Loucy (cell line): ENCODE results near the gene CD53.

Experiments
- H2AFZ ChIP-seq: fragments of 200-600 bp; sonication (generic); 2 replicates; pipeline ENCODE4 v1.6.0; 2016; ENCODE audit warnings: antibody characterized with exemption, mild to moderate bottlenecking, low read length, moderate library complexity
- H3F3A ChIP-seq: fragments of 200-600 bp; 2 replicates; pipeline ENCODE4 v1.6.0; 2016; ENCODE audit warnings: antibody characterized with exemption, low read depth, mild to moderate bottlenecking
- H3K27me3 ChIP-seq: fragments of 200-600 bp; sonication (generic); 2 replicates; pipeline ENCODE4 v1.6.1; 2014; ENCODE audit warnings: low read length, mild to moderate bottlenecking; ENCODE audit not compliant: insufficient read depth, poor library complexity, severe bottlenecking
- H3K36me3 ChIP-seq: fragments of 200-600 bp; sonication (generic); 2 replicates; pipeline ENCODE4 v1.6.1; 2016; ENCODE audit warnings: low read length; ENCODE audit not compliant: insufficient read depth
- H3K4me1 ChIP-seq: fragments of 200-600 bp; sonication (generic); 2 replicates; pipeline ENCODE4 v1.5.1; 2014; ENCODE audit warnings: low read length, mild to moderate bottlenecking; ENCODE audit not compliant: insufficient read depth, poor library complexity, severe bottlenecking
- H3K4me2 ChIP-seq: fragments of 200-600 bp; sonication (generic); 2 replicates; pipeline ENCODE4 v1.6.0; 2014; ENCODE audit warnings: antibody characterized with exemption, low read length, low read depth, mild to moderate bottlenecking; ENCODE audit not compliant: poor library complexity, severe bottlenecking
- H3K4me3 ChIP-seq: fragments of 200-600 bp; sonication (generic); 2 replicates; pipeline ENCODE4 v1.5.1; 2014; ENCODE audit warnings: low read length, mild to moderate bottlenecking, mixed read lengths; ENCODE audit not compliant: poor library complexity, severe bottlenecking
- H3K79me2 ChIP-seq: fragments of 200-600 bp; sonication (generic); 2 replicates; pipeline ENCODE4 v1.6.1; 2014; ENCODE audit warnings: low read length; ENCODE audit not compliant: insufficient read depth
- H3K9ac ChIP-seq: fragments of 200-600 bp; sonication (generic); 2 replicates; pipeline ENCODE4 v1.6.0; 2014; ENCODE audit warnings: mild to moderate bottlenecking, low read depth, low read length, moderate library complexity; ENCODE audit not compliant: poor library complexity, severe bottlenecking
- H3K9me2 ChIP-seq: fragments of 200-600 bp; sonication (generic); replicated peaks from 2 replicates; pipeline ENCODE4 v1.6.1; 2016; ENCODE audit warnings: low read depth, low read length, mixed read lengths
- H3K9me3 ChIP-seq: fragments of 200-600 bp; sonication (generic); 2 replicates; pipeline ENCODE4 v1.6.1; 2014; ENCODE audit warnings: mild to moderate bottlenecking, antibody characterized with exemption, low read length, low read depth; ENCODE audit not compliant: insufficient read depth
- H4K20me1 ChIP-seq: fragments of 200-600 bp; sonication (generic); 2 replicates; pipeline ENCODE4 v1.6.0; 2014; ENCODE audit warnings: antibody characterized with exemption, low read length, mild to moderate bottlenecking; ENCODE audit not compliant: insufficient read depth, poor library complexity, severe bottlenecking
- EZH2phosphoT487 ChIP-seq: fragments of 200-600 bp; IDR thresholded peaks from 2 replicates; pipeline ENCODE4 v1.6.1; 2018; ENCODE audit warnings: antibody characterized with exemption, mild to moderate bottlenecking, moderate library complexity, borderline replicate concordance
- TF ChIP-seq, protein P1 (sequence below): fragments of 200-600 bp; sonication (generic); conservative IDR thresholded peaks from 2 replicates; pipeline ENCODE4 v1.5.1; 2014; ENCODE audit warnings: mild to moderate bottlenecking, antibody characterized with exemption, low read length

The CD53 gene

DNA sequence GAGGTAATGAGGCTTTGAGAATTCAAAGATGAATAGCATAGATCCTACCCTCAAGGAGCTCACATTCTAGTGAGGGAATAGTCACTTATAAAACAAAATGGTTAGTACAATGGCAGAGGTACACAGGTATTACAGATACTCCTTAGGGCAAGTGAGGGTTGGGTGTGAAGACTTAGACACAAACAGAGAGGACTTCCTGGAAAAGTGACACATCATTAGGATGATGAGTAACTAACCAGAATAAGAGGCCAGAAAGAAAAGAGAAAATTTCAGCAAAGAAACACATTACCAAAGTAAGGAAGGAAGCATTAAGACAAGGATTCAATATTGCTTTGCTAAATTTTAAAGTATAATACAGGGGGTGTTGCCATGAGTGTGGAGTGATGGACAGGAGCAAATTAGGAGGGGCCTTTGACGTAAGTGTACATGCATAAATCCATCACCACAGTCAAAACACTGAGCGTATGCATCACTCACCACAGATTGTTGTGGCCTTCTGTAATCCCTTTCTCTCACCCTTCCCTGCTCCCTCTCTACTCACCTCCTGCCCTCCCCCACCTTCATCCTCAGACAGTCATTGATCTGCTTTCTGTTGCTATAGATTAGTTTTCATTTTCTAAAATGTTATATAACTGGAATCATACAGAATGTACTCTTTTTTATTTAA, 7.9 kb downstream of the CD53 start:
- Histone ChIP-seq H3K36me3 (no peaks in the 10 kb centered on the region), H3K9me2 (no peaks in the 10 kb centered on the region), H2AFZ (no peak overlapping the region), H3K4me1 (peaks cover 82% of the 10 kb centered on the region), H3K79me2 (peaks cover 97% of the 10 kb centered on the region), H3K4me3 (peak overlapping the region; percentile 88), H3K9ac (no peak overlapping the region), H3K27me3 (no peaks in the 10 kb centered on the region), H4K20me1 (peaks cover 61% of the 10 kb centered on the region), H3K9me3 (no peaks in the 10 kb centered on the region), H3K4me2 (peak overlapping the region; percentile 95), H3F3A (no peaks in the 10 kb centered on the region; the same call in 1 of the 2 replicates)
- TF ChIP-seq EZH2phosphoT487, result no peak
- TF ChIP-seq, protein P1, sequence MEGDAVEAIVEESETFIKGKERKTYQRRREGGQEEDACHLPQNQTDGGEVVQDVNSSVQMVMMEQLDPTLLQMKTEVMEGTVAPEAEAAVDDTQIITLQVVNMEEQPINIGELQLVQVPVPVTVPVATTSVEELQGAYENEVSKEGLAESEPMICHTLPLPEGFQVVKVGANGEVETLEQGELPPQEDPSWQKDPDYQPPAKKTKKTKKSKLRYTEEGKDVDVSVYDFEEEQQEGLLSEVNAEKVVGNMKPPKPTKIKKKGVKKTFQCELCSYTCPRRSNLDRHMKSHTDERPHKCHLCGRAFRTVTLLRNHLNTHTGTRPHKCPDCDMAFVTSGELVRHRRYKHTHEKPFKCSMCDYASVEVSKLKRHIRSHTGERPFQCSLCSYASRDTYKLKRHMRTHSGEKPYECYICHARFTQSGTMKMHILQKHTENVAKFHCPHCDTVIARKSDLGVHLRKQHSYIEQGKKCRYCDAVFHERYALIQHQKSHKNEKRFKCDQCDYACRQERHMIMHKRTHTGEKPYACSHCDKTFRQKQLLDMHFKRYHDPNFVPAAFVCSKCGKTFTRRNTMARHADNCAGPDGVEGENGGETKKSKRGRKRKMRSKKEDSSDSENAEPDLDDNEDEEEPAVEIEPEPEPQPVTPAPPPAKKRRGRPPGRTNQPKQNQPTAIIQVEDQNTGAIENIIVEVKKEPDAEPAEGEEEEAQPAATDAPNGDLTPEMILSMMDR, result no peak

DNA sequence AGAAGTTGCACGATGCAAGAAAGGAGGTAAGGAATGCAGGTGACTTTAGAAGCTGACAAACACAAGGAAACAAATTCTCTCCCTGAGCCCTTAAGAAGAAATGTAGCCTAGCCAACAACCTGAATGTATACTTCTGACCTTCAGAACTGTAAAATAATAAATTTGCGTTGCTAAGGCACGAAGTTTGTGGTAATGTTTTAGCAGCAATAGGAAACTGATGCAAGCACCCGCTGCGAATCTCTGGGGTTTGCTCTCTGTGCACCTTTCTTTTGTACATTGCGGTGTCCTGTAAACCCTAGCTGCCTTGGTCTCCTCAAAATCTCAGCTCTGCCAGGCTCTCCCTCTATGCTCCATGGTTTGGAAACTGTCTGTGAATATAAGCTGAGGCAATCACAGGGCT, 15.1 kb downstream of the CD53 start:
- Histone ChIP-seq H3K9me3 (no peaks in the 10 kb centered on the region), H3K4me2 (no peak overlapping the region), H3K4me3 (no peak overlapping the region), H3K4me1 (peaks cover 32% of the 10 kb centered on the region), H3K27me3 (no peaks in the 10 kb centered on the region), H3F3A (no peaks in the 10 kb centered on the region), H3K36me3 (peaks cover 18% of the 10 kb centered on the region), H3K9me2 (no peaks in the 10 kb centered on the region), H2AFZ (no peak overlapping the region), H3K9ac (no peak overlapping the region), H3K79me2 (peaks cover 83% of the 10 kb centered on the region), H4K20me1 (peaks cover 33% of the 10 kb centered on the region)
- TF ChIP-seq EZH2phosphoT487, result no peak
- TF ChIP-seq, protein P1, result no peak

DNA sequence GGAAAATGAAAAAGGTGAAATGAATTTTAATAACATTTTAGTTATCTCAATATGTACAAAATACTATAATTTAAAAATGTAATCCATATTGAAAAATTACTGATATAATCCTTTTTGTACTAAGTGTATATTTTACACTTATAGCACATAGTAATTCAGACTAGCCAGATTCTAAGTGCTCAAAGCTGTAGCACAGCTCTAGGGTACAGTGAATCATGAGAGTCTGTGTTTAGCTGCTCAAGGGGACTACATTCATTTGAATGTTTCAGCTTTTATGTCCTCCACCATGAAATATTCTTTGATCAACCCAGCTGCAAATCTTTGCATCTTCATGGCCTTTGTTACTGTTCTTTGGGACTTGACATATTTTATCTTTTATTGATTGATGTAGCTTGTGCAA, 15.7 kb downstream of the CD53 start:
- H4K20me1 ChIP-seq, result peaks cover 27% of the 10 kb centered on the region
- H3K9me2 ChIP-seq, result no peaks in the 10 kb centered on the region

More for the DNA sequence above, 15.7 kb downstream of the CD53 start:
- no peak overlapping the region for H3K4me3 ChIP-seq
- H3K4me1 ChIP-seq, result peaks cover 27% of the 10 kb centered on the region
- no peak overlapping the region for H3K9ac ChIP-seq
- peaks cover 80% of the 10 kb centered on the region for H3K79me2 ChIP-seq
- no peak overlapping the region for H3K4me2 ChIP-seq
- H3K9me3 ChIP-seq, result no peaks in the 10 kb centered on the region
- H3K27me3 ChIP-seq, result no peaks in the 10 kb centered on the region
- H3K36me3 ChIP-seq, result peaks cover 23% of the 10 kb centered on the region
- TF ChIP-seq, protein P1, result no peak
- TF ChIP-seq EZH2phosphoT487, result no peak
- H3F3A ChIP-seq, result no peaks in the 10 kb centered on the region
- no peak overlapping the region for H2AFZ ChIP-seq
